ENCODE measurements around the gene ABCA4.

DNA sequence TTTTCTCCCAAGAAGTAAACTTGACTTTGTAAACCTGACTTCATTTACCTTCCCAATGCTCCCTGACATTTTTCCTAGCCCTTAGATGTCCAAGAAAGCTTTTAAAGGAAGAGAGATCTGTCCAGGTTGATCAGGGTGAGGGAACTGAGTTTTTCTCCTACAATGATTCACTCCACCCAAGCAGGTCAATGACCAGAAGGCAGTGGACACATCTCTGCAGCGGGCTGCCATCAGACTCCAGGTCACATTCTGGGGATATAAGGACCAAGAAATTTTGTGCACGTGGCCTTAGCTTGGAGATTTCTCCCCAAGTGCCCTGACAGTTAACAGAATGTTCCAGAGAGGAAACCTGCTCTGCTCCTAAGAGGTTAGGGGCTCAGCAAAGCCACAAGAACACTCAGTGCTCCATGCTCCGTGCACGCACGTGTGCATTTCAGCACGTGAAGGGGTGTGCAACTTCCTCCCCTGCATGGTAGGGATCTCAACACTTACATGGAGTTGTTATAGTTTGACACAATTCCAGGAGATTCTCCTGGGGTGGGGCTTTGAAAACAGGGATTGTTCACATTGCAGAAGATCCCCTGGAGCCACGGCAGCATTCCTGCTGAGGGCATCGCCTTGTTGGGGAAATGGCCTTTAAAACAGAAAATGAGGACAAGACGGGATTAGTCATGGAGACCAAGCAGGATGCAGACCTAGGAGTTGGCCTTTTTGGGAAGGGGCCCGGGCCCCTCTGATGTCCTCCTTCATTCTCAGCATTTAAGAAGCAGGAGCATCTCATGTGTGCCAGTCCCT lies 9.8 kb downstream of the ABCA4 start:
- TF ChIP-seq POLR2A (IDR thresholded peaks at IDR 0.05), result no peak
- TF ChIP-seq, protein P1, sequence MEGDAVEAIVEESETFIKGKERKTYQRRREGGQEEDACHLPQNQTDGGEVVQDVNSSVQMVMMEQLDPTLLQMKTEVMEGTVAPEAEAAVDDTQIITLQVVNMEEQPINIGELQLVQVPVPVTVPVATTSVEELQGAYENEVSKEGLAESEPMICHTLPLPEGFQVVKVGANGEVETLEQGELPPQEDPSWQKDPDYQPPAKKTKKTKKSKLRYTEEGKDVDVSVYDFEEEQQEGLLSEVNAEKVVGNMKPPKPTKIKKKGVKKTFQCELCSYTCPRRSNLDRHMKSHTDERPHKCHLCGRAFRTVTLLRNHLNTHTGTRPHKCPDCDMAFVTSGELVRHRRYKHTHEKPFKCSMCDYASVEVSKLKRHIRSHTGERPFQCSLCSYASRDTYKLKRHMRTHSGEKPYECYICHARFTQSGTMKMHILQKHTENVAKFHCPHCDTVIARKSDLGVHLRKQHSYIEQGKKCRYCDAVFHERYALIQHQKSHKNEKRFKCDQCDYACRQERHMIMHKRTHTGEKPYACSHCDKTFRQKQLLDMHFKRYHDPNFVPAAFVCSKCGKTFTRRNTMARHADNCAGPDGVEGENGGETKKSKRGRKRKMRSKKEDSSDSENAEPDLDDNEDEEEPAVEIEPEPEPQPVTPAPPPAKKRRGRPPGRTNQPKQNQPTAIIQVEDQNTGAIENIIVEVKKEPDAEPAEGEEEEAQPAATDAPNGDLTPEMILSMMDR (IDR thresholded peaks at IDR 0.05), result no peak

All from right lobe of liver (tissue), 4 donors.